HL-60 (cell line): ENCODE results near the gene PIK3CD.

Experiments used
- DNase-seq, 2 experiments: peaks; one replicate each; pipeline ENCODE4 v3.0.0-alpha.2; 2010 to 2020; ENCODE audit warnings: low read depth in 1 of 2, low spot score in 1 of 2
- H3K27ac ChIP-seq: fragments of 250-450 bp; sonication (Bioruptor Pico); replicated peaks from 2 replicates; pipeline ENCODE4 v1.5.1; 2020; ENCODE audit warnings: mild to moderate bottlenecking, moderate library complexity
- H3K27me3 ChIP-seq: fragments of 250-450 bp; sonication (Bioruptor Pico); 2 replicates; pipeline ENCODE4 v1.5.1; 2021; ENCODE audit warnings: mild to moderate bottlenecking, moderate library complexity; ENCODE audit not compliant: insufficient read depth, poor library complexity, severe bottlenecking
- H3K4me3 ChIP-seq: replicated peaks from 2 replicates; pipeline ENCODE4 v1.5.1; 2011; ENCODE audit warnings: mild to moderate bottlenecking, control low read depth, low read length; ENCODE audit not compliant: insufficient read depth
- CTCF ChIP-seq: IDR thresholded peaks from one replicate; pipeline ENCODE4 v1.5.1; 2011; ENCODE audit warnings: low read length, control low read depth, inconsistent platforms; ENCODE audit not compliant: insufficient read depth
- GABPA ChIP-seq: IDR thresholded peaks from 2 replicates; pipeline ENCODE4 v1.6.1; 2012; ENCODE audit warnings: low read depth
- POLR2AphosphoS5 ChIP-seq: IDR thresholded peaks from 2 replicates; pipeline ENCODE4 v1.6.1; 2012; ENCODE audit warnings: low read depth
- REST ChIP-seq: IDR thresholded peaks from 2 replicates; pipeline ENCODE4 v1.6.1; 2012; ENCODE audit warnings: low read depth; ENCODE audit not compliant: insufficient replicate concordance
- SPI1 ChIP-seq: IDR thresholded peaks from 2 replicates; pipeline ENCODE4 v1.6.1; 2012; ENCODE audit warnings: low read depth, mild to moderate bottlenecking, borderline replicate concordance

PIK3CD gene

GRCh38 chr1:9768983-9769382 is 117.5 kb downstream of the PIK3CD start:
- DNase-seq = no peak
- H3K27me3 ChIP-seq = no peaks in the 10 kb centered on the region
- no peak overlapping the region for H3K27ac ChIP-seq
- TF ChIP-seq GABPA (no peak), SPI1 (no peak), CTCF (no peak), POLR2AphosphoS5 (no peak), REST (no peak)
- H3K4me3 ChIP-seq = no peak overlapping the region

GRCh38 chr1:9770298-9770697 is 118.8 kb downstream of the PIK3CD start:
- Histone ChIP-seq H3K27ac (no peak overlapping the region), H3K27me3 (no peaks in the 10 kb centered on the region), H3K4me3 (no peak overlapping the region)
- TF ChIP-seq GABPA (no peak), SPI1 (no peak), REST (no peak), POLR2AphosphoS5 (no peak), CTCF (no peak)
- no peak for DNase-seq

- DNase-seq = no peak
- Histone ChIP-seq H3K27me3 (no peaks in the 10 kb centered on the region), H3K4me3 (no peak overlapping the region), H3K27ac (no peak overlapping the region)
- TF ChIP-seq REST = no peak
- TF ChIP-seq SPI1 = no peak
- TF ChIP-seq CTCF = no peak
- TF ChIP-seq POLR2AphosphoS5 = no peak
Measured at GRCh38 chr1:9774712-9775679, 123.5 kb downstream of the PIK3CD start.
